ENCODE measurements around the gene CTNNB1.

CTNNB1 gene

DNA sequence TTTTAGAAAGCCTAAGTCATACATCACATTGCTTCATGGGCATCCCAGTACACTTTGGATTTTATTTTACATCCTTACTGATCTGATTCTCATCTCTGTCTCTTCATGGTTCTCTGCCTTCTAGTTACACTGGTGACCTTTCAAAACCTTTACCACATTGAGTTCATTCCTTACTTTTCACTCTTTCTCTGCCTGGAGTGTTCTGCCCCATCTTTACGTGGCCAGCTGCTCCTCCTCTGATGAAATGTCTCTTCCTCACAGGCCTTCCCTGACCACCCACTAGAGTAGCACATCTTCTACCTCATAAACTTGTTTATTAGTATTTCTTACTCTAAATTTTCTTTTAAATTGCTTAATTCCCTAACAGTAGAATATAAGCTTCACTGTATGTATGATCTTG is 17.7 kb downstream of the CTNNB1 start:
- no peak for DNase-seq (ENCODE audit: low read depth in 3 of 3, low spot score in 1 of 3)

DNA sequence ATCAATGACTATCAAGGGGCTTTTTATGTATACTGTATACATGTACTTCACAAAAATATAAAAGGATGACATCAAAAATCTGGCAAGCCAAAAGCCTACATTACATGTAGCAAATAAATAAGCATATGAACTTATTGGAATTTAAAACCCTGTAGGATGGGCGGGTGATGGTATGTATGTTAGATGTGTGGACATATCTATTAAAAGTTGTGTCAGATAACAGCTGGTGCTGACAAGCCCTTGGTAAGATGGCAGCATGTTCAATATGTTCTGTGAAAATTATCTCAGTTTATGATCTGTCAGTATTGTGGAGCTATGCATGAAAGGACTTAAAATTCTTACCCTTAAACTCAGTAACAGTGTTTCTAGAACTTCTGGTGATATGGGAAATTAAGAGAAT is 20.1 kb downstream of the CTNNB1 start:
- no peak for DNase-seq (ENCODE audit: low read depth in 3 of 3, low spot score in 1 of 3)

DNA sequence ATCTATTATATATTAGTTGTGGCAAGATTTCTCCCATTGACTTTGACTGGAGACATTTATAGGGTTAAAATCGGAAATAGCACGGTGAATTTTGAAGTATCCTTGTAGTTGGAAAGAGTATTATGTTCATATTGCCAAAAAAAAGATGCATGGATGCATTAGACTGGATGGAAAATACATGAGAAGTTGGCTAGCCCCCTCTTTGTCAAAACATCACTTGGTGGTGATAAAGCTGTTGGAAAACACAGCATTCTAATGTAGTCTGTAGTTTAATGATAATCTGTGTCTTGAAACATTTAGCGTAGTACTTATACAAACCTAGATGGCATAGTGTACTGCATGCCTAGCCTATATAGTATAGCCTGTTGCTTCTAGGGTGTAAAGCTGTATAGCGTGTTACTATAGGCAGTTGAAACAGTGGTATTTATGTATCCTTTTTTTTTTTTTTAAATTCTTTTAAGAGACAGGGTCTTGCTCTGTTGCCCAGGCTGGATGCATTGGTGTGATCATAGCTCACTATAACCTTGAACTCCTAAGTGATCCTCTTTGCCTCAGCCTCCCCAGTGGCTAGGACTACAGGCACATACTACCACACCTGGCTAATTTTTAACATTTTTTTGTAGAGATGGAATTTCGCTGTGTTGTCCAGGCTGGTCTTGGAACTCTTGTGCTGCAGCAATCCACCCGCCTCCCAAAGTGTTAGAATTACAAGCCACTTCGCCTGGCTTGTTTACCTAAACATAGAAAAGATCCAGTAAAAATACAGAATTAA is 21.8 kb downstream of the CTNNB1 start:
- no peak for DNase-seq (ENCODE audit: low read depth in 3 of 3, low spot score in 1 of 3)

DNA sequence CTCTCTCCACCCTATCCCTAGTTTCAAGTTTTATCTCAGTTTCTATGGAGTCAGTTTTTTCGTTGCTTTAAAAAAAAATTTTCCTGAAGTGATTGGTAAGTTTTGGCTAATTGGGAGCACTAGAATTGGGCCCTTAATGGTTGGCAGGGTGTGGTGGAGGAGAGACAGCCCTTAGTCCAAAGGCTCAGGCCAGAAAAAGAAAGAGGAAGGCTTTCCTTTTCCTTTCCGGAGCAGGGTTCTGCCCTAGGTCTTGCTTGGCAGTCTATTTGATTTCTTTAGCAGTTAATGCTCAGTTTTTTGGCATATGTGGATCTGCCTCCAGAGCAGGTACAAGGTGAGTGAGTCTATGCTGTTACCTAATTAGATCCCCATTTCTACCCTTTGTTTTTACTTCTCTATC is 22.7 kb downstream of the CTNNB1 start:
- no peak for DNase-seq (ENCODE audit: low read depth in 3 of 3, low spot score in 1 of 3)

DNA sequence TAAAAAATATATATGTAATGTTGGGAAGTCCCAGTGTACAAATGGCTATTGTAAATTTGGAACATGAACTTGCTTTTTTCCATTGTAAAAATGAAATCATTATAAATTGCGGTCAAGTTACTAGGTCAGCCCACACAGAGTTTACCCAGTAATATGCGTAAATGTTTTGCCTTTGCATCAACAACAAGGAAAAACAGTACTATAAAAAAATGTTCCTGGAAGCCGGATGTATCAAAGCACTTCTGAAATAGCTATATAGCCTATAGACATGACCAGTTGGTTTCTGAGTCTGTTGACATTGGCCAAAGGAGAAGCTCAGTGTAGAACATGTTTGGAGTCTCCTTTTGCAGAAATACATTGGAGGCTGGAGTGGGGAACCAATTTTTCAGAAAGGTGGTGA is 23.2 kb downstream of the CTNNB1 start:
- no peak for DNase-seq (ENCODE audit: low read depth in 3 of 3, low spot score in 1 of 3)

DNA sequence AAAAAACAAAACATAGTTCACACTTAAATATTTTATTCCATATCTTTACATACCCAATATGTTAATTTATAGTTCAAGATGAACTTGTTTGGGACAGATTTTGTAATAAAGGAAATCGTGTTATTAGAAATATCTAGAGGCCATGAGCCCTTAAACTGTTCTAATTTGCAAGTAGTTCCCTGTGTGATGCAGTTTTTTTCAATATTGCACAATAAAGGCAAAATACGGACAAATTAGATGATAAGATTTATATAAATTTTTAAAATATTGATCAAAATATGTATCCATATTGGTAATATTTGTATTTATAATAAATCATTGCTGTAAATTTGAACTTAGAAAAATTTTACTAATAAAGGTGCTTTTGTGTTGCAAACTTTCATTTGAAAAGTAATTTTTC is 23.8 kb downstream of the CTNNB1 start:
- no peak for DNase-seq (ENCODE audit: low read depth in 3 of 3, low spot score in 1 of 3)

DNA sequence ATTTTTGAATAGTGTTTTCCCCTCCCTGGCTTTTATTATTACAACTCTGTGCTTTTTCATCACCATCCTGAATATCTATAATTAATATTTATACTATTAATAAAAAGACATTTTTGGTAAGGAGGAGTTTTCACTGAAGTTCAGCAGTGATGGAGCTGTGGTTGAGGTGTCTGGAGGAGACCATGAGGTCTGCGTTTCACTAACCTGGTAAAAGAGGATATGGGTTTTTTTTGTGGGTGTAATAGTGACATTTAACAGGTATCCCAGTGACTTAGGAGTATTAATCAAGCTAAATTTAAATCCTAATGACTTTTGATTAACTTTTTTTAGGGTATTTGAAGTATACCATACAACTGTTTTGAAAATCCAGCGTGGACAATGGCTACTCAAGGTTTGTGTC is 24.4 kb downstream of the CTNNB1 start:
- no peak for DNase-seq (ENCODE audit: low read depth in 3 of 3, low spot score in 1 of 3)

DNA sequence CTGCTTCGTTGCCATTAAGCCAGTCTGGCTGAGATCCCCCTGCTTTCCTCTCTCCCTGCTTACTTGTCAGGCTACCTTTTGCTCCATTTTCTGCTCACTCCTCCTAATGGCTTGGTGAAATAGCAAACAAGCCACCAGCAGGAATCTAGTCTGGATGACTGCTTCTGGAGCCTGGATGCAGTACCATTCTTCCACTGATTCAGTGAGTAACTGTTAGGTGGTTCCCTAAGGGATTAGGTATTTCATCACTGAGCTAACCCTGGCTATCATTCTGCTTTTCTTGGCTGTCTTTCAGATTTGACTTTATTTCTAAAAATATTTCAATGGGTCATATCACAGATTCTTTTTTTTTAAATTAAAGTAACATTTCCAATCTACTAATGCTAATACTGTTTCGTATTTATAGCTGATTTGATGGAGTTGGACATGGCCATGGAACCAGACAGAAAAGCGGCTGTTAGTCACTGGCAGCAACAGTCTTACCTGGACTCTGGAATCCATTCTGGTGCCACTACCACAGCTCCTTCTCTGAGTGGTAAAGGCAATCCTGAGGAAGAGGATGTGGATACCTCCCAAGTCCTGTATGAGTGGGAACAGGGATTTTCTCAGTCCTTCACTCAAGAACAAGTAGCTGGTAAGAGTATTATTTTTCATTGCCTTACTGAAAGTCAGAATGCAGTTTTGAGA is 25.0 kb downstream of the CTNNB1 start:
- no peak for DNase-seq (ENCODE audit: low read depth in 3 of 3, low spot score in 1 of 3)

DNA sequence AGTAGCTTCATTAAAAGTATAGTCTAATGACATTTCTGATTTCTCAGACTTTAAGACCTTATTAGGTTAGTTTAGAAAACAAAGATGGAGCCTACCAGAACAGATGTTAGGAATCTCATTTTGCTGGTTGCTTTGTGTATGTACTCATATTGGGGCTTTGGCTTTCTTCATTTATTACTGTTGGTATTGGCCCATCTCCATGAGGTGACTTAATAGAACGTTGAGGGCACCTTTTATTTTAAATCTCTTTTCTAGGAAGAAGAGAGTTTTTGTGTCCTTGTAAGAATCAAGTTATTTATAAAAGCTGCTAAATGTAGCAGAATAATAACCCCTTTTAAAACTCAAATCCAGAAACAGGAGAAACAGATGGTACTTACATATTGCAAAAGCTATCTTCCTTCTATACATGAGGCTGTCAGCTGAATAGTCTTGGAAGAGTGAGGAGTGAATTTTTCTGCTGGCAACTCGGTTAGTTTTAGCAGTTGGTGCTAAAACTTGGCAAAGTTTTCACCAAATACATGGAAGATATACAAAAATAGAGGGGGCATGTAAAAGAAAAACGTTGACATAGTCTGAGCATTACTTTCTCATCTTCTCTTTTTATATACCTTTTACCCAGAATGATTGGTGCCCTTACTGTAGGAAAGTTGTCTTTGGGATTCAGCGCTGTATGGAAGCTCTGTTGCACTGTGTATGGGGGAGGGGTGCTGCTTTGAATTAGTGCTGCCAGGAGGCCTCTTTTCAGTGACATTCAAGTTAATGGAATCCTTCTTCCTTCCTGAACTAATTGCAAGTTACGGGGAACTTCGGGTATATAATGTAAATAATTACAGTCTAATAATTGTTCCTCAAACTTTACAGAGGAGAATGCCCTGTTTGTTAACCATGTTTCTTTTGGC is 35.8 kb downstream of the CTNNB1 start:
- no peak for DNase-seq (ENCODE audit: low read depth in 3 of 3, low spot score in 1 of 3)

DNA sequence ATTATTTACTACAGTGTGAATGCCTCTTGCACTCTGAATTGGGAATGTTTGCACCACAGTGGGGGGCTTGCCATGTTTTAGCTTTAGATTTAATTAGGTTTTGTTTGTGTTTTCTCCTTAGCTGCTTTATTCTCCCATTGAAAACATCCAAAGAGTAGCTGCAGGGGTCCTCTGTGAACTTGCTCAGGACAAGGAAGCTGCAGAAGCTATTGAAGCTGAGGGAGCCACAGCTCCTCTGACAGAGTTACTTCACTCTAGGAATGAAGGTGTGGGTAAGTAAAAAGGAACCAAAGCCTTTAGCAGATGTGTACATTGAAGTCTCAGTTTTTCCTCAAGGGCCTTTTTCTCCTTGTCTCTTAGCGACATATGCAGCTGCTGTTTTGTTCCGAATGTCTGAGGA is 36.9 kb downstream of the CTNNB1 start:
- no peak for DNase-seq (ENCODE audit: low read depth in 3 of 3, low spot score in 1 of 3)

DNA sequence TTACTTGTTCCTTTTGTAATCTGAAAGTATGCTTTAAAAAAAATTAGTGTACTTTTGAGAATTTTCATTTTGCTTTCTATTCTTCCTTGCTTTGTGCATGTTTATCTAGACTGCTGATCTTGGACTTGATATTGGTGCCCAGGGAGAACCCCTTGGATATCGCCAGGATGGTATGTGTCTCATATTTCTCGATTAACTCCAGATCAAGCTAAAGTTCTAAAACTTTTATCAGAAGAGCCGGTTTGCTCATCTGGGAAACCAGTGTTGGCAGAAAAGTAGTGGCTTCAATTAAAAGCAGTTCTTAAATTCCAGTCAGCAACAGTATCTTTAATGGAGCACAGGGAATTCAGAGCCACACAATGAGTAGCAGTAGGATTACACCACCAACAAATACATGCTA is 38.6 kb downstream of the CTNNB1 start:
- DNase-seq (ENCODE audit: low read depth in 3 of 3, low spot score in 1 of 3) = no peak

DNA sequence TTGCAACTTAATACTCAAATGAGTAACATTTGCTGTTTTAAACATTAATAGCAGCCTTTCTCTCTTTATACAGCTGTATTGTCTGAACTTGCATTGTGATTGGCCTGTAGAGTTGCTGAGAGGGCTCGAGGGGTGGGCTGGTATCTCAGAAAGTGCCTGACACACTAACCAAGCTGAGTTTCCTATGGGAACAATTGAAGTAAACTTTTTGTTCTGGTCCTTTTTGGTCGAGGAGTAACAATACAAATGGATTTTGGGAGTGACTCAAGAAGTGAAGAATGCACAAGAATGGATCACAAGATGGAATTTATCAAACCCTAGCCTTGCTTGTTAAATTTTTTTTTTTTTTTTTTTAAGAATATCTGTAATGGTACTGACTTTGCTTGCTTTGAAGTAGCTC is 40.3 kb downstream of the CTNNB1 start:
- no peak for DNase-seq (ENCODE audit: low read depth in 3 of 3, low spot score in 1 of 3)

DNA sequence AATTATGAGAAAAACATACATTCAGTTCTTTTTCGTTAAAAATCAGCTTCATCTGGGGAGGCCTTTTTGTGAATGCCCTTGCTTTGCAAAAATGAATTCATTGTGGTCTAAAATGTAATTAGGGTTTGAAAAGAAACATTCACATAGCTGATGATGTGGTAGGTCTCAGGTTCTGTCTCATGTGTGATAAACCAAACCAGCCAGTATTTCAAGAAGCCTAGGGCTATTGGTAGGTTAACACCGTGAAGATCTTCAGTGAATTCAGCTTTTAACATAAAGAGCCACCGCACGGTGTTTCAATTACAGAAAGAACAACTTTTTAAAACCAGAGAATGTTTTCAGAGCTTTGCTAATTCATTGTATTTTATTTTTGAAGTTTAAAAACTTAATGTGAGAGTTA is 41.9 kb downstream of the CTNNB1 start:
- no peak for DNase-seq (ENCODE audit: low read depth in 3 of 3, low spot score in 1 of 3)

DNA sequence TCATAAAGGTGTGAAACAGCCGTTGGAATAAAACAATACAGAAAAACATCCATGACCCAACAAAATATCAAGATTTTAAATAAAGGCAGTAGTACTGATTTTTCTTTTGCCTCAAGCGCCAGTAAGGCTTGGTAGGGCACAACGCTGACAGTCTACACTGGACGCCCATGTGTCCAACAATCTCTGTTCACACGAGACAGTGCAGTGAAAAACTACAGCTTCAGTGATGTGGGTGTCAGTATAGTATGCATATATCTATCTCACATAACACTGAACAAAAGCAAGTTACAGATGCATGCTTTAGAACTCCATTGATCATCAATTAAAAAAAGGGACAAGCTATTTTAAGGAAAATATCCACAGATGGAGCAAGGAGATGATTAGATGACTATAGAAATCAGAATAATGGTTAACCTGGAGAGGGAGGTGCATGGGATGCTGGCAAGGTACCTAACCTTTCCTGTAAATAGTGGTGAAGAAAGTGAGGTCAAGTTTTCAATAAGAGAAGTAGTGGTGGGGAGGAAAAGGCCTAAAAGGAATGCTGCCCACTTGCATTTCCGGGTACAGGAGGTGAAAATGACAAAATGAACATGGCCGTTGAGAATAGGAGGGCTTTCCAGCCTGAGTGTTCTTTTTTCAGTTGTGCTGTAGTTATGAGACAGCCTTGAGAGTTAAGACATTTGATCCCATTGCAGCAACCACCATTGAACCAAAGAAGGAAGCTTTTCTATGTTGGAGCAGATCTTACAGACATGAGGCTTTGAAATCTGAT is 42.7 kb downstream of the CTNNB1 start:
- DNase-seq (ENCODE audit: low read depth in 3 of 3, low spot score in 1 of 3) = no peak

DNA sequence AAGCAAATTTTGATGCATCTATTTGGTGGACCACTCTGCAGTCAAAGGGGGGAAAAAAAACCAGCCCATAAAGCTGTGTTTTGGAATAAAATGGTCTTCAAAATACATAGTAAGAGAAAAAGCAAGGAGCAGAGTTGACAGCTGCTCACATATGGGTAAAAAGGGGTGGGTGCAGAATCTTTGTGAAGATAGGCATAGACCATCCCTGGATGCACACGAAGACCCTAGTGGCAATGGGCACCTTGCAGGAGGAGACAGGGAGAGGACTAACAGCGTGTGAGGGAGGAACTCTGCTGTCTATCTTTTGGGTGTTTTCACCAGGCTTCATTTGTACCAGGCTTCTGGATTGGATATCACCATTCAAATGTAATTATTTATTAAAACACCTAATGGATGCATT is 43.9 kb downstream of the CTNNB1 start:
- no peak for DNase-seq (ENCODE audit: low read depth in 3 of 3, low spot score in 1 of 3)

DNA sequence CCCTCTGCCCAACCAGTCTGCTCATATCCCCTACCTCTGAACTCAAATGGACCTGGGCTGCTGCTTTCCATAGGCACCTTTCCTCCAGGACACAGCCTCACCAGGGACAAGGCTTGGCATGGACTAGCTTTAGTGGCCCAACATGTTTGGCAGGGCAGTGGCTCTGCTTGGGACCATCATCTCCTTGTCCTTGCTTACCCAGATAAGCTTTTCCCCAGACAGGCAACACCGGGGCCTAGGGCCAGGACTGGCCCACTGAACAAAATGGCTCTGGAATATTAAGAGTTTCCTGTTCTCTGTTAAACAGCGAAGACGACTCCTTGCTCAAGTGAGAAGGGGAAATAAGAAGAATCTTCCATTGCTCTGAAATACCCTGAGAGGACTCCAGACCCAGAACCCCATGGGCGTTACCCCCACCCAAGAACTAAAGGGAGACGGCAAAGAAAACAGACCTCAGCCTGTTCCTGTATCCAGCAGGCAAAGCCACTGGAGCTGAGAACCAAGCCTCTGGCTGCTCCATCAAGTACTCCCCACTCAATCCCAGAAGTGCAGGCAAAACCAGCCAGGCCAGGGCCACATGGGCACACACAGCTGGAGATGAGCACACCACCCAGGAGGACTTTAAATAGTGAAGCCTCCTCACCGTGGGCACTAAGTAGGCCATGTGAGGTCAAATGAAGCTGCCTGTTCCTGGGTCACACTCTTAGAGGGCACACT is 45.5 kb downstream of the CTNNB1 start:
- DNase-seq (ENCODE audit: low read depth in 3 of 3, low spot score in 1 of 3) = no peak

DNA sequence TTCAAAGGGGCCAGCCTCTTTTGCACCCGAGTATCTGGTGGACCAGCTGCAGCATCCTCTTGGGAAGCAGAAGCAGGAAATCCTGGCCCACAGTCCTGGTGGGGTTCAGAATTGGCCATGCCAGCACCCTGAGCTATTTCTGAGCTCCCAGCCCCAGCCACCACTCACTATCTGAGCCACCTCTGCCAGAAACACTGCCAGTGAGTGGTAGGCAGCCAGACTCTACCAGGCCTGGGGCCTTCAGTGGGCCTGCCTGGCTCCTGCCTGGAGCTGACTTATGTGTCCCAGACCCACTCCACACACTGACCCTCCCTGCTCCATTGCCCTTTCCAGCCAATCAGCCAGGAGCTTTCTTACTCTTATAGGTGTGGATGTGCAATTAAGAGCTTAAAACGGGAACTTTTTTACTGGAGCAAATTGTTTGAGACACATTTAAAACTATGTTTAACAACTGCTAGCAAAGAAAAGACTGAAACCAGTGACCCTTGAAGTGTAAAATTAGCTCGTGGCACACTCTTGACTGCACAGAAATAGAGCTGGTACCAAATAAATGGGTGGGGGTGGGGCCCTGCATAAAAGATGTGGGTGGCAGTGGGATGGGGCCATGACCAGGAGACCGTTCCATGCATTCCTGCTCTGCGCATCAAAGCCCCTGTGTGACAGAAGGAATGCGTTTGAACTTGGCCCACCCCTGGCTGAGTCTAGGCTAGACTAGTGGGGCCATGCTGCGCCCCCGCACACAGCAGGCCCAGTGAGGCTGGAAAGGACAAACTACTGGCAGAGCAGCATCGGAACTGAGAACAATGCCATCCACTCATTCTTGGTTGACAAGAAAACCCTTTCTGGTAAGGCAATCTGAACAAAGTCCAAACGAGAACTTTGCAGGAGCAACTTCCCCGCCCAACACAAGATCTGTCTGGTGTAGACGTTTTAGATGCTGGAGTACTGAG is 48.0 kb downstream of the CTNNB1 start:
- no peak for DNase-seq (ENCODE audit: low read depth in 3 of 3, low spot score in 1 of 3)

DNA sequence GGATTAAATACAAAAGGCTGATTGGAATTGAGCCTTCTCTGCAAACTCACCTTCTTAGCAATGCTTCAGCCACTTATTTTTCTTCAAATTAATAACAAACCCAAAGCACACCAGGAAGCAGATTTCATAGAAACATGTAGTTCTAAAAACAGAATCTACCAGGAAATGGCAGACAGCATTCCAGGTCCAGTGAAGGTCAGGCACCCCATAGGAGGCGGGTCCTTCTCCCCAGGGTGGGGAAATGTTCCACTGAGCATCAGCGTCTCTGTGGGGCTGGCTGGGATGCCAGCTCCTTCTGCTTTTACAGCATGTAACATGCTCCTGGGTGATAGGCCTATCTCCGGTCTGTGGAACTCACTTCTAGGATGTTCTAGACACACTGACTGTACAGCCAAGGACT is 49.2 kb downstream of the CTNNB1 start:
- DNase-seq (ENCODE audit: low read depth in 3 of 3, low spot score in 1 of 3) = no peak

DNA sequence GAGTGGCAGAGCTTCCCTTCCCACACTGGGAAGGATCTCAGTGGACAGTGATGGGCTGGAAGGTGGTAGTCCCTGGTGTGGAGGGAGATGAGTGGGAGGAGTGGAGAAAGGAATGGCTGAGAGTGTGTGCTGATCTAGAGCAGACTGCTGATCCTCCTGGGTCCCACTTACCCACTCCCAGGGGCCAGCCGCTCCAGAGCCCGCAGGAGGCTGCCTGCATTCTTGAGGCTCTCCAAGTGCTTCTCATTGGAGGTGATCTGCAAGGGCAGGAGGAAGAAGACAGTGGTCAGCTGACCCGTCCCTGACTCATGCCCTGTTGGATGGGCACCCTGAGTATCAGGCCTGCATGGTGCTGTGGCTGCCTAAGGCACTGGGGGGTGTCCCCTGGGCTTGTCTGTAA is 50.0 kb downstream of the CTNNB1 start:
- DNase-seq (ENCODE audit: low read depth in 3 of 3, low spot score in 1 of 3) = no peak
